Activated B cell treated with CpG ODN at 0.5 μM for 24 hours (primary cell): ENCODE measurements around the gene RALGAPA2. TPM values are rescaled to one million over a fixed set of nuclear protein-coding genes. Genes with fewer than 3 reads are reported as not detected.
A peak's percentile ranks its signal among the peaks of the same experiment; 100 is the strongest.

ENCODE experiments used
- ATAC-seq: fragments of 200-7000 bp; cut with Tn5 transposase; one replicate; pipeline ENCODE4 v1.10.0; 2021; ENCODE audit warnings: low read depth, mild to moderate bottlenecking, moderate library complexity
- CTCF ChIA-PET: fragments of 350-600 bp; sonication (Branson Sonifier 250); formaldehyde crosslinking; loops from one replicate; lab custom pipeline; 2021; ENCODE audit warnings: antibody characterized with exemption; lab: Charles Lee
- POLR2A ChIA-PET: fragments of 350-600 bp; sonication (Branson Sonifier 250); formaldehyde crosslinking; loops from one replicate; lab custom pipeline; 2021; ENCODE audit warnings: antibody characterized with exemption; lab: Charles Lee
- DNase-seq: peaks from one replicate; pipeline ENCODE4 v3.0.0; 2022
- H3K27ac Mint-ChIP-seq: one replicate; pipeline ENCODE4 v1.8.0; 2020; ENCODE audit warnings: mixed read lengths
- H3K27me3 Mint-ChIP-seq: one replicate; pipeline ENCODE4 v1.8.0; 2021; ENCODE audit warnings: mixed read lengths
- H3K36me3 Mint-ChIP-seq: one replicate; pipeline ENCODE4 v1.8.0; 2021; ENCODE audit warnings: low read depth, mixed read lengths
- H3K4me1 Mint-ChIP-seq: one replicate; pipeline ENCODE4 v1.8.0; 2021; ENCODE audit warnings: mixed read lengths
- H3K4me3 Mint-ChIP-seq: one replicate; pipeline ENCODE4 v1.8.0; 2020; ENCODE audit warnings: mild to moderate bottlenecking, mixed read lengths
- H3K9me3 Mint-ChIP-seq: one replicate; pipeline ENCODE4 v1.8.0; 2020; ENCODE audit warnings: mixed read lengths
- CTCF ChIP-seq: fragments of 200-600 bp; IDR thresholded peaks from one replicate; pipeline ENCODE4 v1.8.0; 2022; ENCODE audit warnings: antibody characterized with exemption, mild to moderate bottlenecking
- intact Hi-C: fragments of 100-400 bp; cut with micrococcal nuclease; formaldehyde crosslinking; loops from one replicate; pipeline ENCODE4 v1.15.1; 2024
- total RNA-seq: library from RNA; stranded (reverse); gene quantifications from 2 replicates; pipeline ENCODE4 v1.2.3, GENCODE V29; 2022

RALGAPA2 gene
- total RNA-seq, 1 donor from 2014 or later: 19.2 TPM

- Mint-ChIP-seq H3K36me3 (no peaks in the 10 kb centered on the region), H3K9me3 (no peaks in the 10 kb centered on the region), H3K4me1 (peaks cover 37% of the 10 kb centered on the region), H3K27ac (no peak overlapping the region), H3K4me3 (peak overlapping the region; percentile 15), H3K27me3 (peaks cover 54% of the 10 kb centered on the region)
- ATAC-seq (no peak), DNase-seq (no peak)
- intact Hi-C loops: loop anchor here (2.0 to 5.0 kb wide), 2 partner anchors 735 to 1027 kb away; no protein-coding TSS in a partner anchor
- CTCF ChIA-PET: no interaction called here
- POLR2A ChIA-PET: interaction anchor here (0.8 kb wide), 1 partner anchor 86 kb away, joined by 3 read pairs; no protein-coding TSS in a partner anchor
- no peak for TF ChIP-seq CTCF
Observed at GRCh38 chr20:20365480-20366161, 346.8 kb downstream of the RALGAPA2 start.

GRCh38 chr20:20364593-20365479 lies 347.6 kb downstream of the RALGAPA2 start:
- no peaks in the 10 kb centered on the region for H3K36me3 Mint-ChIP-seq
- ChIA-PET POLR2A (no interaction called here), CTCF (no interaction called here)
- no peak for TF ChIP-seq CTCF
- ATAC-seq (no peak), DNase-seq (no peak)
- H3K4me3 Mint-ChIP-seq: peak overlapping the region; percentile 15
- peaks cover 40% of the 10 kb centered on the region for H3K4me1 Mint-ChIP-seq
- intact Hi-C loops: loop anchor here (2.0 to 5.0 kb wide), 3 partner anchors 736 to 1142 kb away; no protein-coding TSS in a partner anchor
- H3K27ac Mint-ChIP-seq: no peak overlapping the region
- peaks cover 55% of the 10 kb centered on the region for H3K27me3 Mint-ChIP-seq
- H3K9me3 Mint-ChIP-seq: no peaks in the 10 kb centered on the region

GRCh38 chr20:20363799-20364592 lies 348.4 kb downstream of the RALGAPA2 start:
- Mint-ChIP-seq H3K4me1 (peaks cover 39% of the 10 kb centered on the region), H3K9me3 (no peaks in the 10 kb centered on the region), H3K4me3 (no peak overlapping the region), H3K27me3 (peaks cover 53% of the 10 kb centered on the region), H3K36me3 (no peaks in the 10 kb centered on the region), H3K27ac (no peak overlapping the region)
- TF ChIP-seq CTCF: no peak
- ATAC-seq: no peak
- ChIA-PET POLR2A (no interaction called here), CTCF (no interaction called here)
- intact Hi-C loops: loop anchor here (2.0 to 5.0 kb wide), 2 partner anchors 737 to 1143 kb away; no protein-coding TSS in a partner anchor
- no peak for DNase-seq

GRCh38 chr20:20363434-20363798 lies 349.0 kb downstream of the RALGAPA2 start:
- ATAC-seq: no peak
- CTCF ChIA-PET: no interaction called here
- Mint-ChIP-seq H3K27ac (no peak overlapping the region), H3K4me3 (no peak overlapping the region), H3K27me3 (peaks cover 53% of the 10 kb centered on the region), H3K36me3 (no peaks in the 10 kb centered on the region), H3K9me3 (no peaks in the 10 kb centered on the region), H3K4me1 (peaks cover 39% of the 10 kb centered on the region)
- POLR2A ChIA-PET: no interaction called here
- no peak for TF ChIP-seq CTCF
- DNase-seq: no peak
- intact Hi-C loops: loop anchor here (5.0 kb wide), 1 partner anchor 1144 kb away; no protein-coding TSS in a partner anchor
